ENCODE data around the gene HDAC4. TPM values are rescaled to one million over a fixed set of nuclear protein-coding genes. Genes with fewer than 3 reads are reported as not detected.

Gene HDAC4
- total and polyA plus RNA-seq, 2 donors (not counting 1 experiment from before 2014, with no cell fraction given): 13.5 to 46.0 TPM

- H3K27ac Mint-ChIP-seq: no peak overlapping the region
- CTCF ChIA-PET: no interaction called here
- H3K4me3 ChIP-seq (ENCODE audit: control extremely low read depth in 1 of 5, extremely low read depth in 1 of 5, insufficient read depth in 1 of 5, low read depth in 2 of 5, low read length in 4 of 5): no peak overlapping the region
- no peak overlapping the region for H3K9ac ChIP-seq (ENCODE audit: low read length)
- no peaks in the 10 kb centered on the region for H3K27me3 ChIP-seq (replicated peaks in 1 of 4; ENCODE audit: control extremely low read depth in 1 of 4, control insufficient read depth in 3 of 4, insufficient read depth in 4 of 4, low read length in 3 of 4)
- no peaks in the 10 kb centered on the region for H3K9me3 Mint-ChIP-seq (ENCODE audit: insufficient read depth)
- DNase-seq (no peak), ATAC-seq (ENCODE audit: low read depth) (no peak)
- H3K4me3 Mint-ChIP-seq: no peak overlapping the region
- H4K20me1 ChIP-seq (ENCODE audit: control insufficient read depth, insufficient read depth, low read length, poor library complexity, severe bottlenecking): no peaks in the 10 kb centered on the region
- H3K27me3 Mint-ChIP-seq: no peaks in the 10 kb centered on the region
- H3K4me1 Mint-ChIP-seq: no peaks in the 10 kb centered on the region
- H3K79me2 ChIP-seq (ENCODE audit: control insufficient read depth, insufficient read depth, low read length): no peaks in the 10 kb centered on the region
- TF ChIP-seq EZH2 (IDR thresholded peaks at IDR 0.05; ENCODE audit: borderline replicate concordance, insufficient read depth, low read depth, low read length, poor library complexity, severe bottlenecking): no peak
- no peak for TF ChIP-seq CTCF (IDR thresholded peaks at IDR 0.05)
- no peak overlapping the region for H3K4me2 ChIP-seq (replicated peaks; ENCODE audit: low read depth, low read length, poor library complexity, severe bottlenecking)
- no peaks in the 10 kb centered on the region for H3K4me1 ChIP-seq (ENCODE audit: control insufficient read depth in 2 of 2, insufficient read depth in 2 of 2, low read length in 2 of 2)
- WGBS (ENCODE audit: insufficient coverage): 97% methylated on average over 15 of the region's 15 CpGs
- H2AFZ ChIP-seq (ENCODE audit: insufficient read depth, low read depth, low read length, poor library complexity, severe bottlenecking): no peak overlapping the region
- intact Hi-C loops (cut with micrococcal nuclease): no loop called here
- no peaks in the 10 kb centered on the region for H3K9me3 ChIP-seq (ENCODE audit: control extremely low read depth in 1 of 3, control insufficient read depth in 2 of 3, insufficient read depth in 1 of 3, low read length in 2 of 3)
- peaks cover 0 to 15% of the 10 kb centered on the region in 2 experiments for H3K36me3 ChIP-seq (replicated peaks in 1 of 2; ENCODE audit: control extremely low read depth in 1 of 2, control insufficient read depth in 1 of 2, extremely low read depth in 1 of 2, insufficient read depth in 2 of 2, low read length in 1 of 2)
- no peak overlapping the region for H3K27ac ChIP-seq (ENCODE audit: low read length in 2 of 2)
- POLR2A ChIA-PET: no interaction called here
Observed at GRCh38 chr2:239099474-239099873, 301.3 kb downstream of the HDAC4 start.

GRCh38 chr2:239098288-239098970, 302.4 kb downstream of the HDAC4 start:
- Histone ChIP-seq H3K9me3 (ENCODE audit: control extremely low read depth in 1 of 3, control insufficient read depth in 2 of 3, insufficient read depth in 1 of 3, low read length in 2 of 3) (no peaks in the 10 kb centered on the region), H3K4me3 (ENCODE audit: control extremely low read depth in 1 of 5, extremely low read depth in 1 of 5, insufficient read depth in 1 of 5, low read depth in 2 of 5, low read length in 4 of 5) (no peak overlapping the region), H3K4me2 (replicated peaks; ENCODE audit: low read depth, low read length, poor library complexity, severe bottlenecking) (no peak overlapping the region), H3K4me1 (ENCODE audit: control insufficient read depth in 2 of 2, insufficient read depth in 2 of 2, low read length in 2 of 2) (no peaks in the 10 kb centered on the region), H3K9ac (ENCODE audit: low read length) (no peak overlapping the region), H4K20me1 (ENCODE audit: control insufficient read depth, insufficient read depth, low read length, poor library complexity, severe bottlenecking) (no peaks in the 10 kb centered on the region), H3K27me3 (replicated peaks in 1 of 4; ENCODE audit: control extremely low read depth in 1 of 4, control insufficient read depth in 3 of 4, insufficient read depth in 4 of 4, low read length in 3 of 4) (no peaks in the 10 kb centered on the region), H3K36me3 (replicated peaks in 1 of 2; ENCODE audit: control extremely low read depth in 1 of 2, control insufficient read depth in 1 of 2, extremely low read depth in 1 of 2, insufficient read depth in 2 of 2, low read length in 1 of 2) (peaks cover 0 to 14% of the 10 kb centered on the region in 2 experiments), H3K27ac (ENCODE audit: low read length in 2 of 2) (no peak overlapping the region), H2AFZ (ENCODE audit: insufficient read depth, low read depth, low read length, poor library complexity, severe bottlenecking) (no peak overlapping the region), H3K79me2 (ENCODE audit: control insufficient read depth, insufficient read depth, low read length) (no peaks in the 10 kb centered on the region)
- intact Hi-C loops (cut with micrococcal nuclease): no loop called here
- no peak overlapping the region for H3K4me3 Mint-ChIP-seq
- TF ChIP-seq CTCF (IDR thresholded peaks at IDR 0.05) (no peak), EZH2 (IDR thresholded peaks at IDR 0.05; ENCODE audit: borderline replicate concordance, insufficient read depth, low read depth, low read length, poor library complexity, severe bottlenecking) (no peak)
- DNase-seq: no peak
- ChIA-PET CTCF (no interaction called here), POLR2A (no interaction called here)
- H3K27me3 Mint-ChIP-seq: no peaks in the 10 kb centered on the region
- no peak overlapping the region for H3K27ac Mint-ChIP-seq
- H3K4me1 Mint-ChIP-seq: no peaks in the 10 kb centered on the region
- ATAC-seq (ENCODE audit: low read depth): no peak
- WGBS (ENCODE audit: insufficient coverage): 83% methylated on average over 15 of the region's 20 CpGs
- H3K9me3 Mint-ChIP-seq (ENCODE audit: insufficient read depth): no peaks in the 10 kb centered on the region
